Measurements from ENCODE around the gene SLC44A2. TPM values are rescaled to one million over a fixed set of nuclear protein-coding genes. Genes with fewer than 3 reads are reported as not detected.

SLC44A2 gene
- total and polyA plus RNA-seq, 2 of the 8 experiments (the other 6 are each of a cell fraction or from before 2014, with no cell fraction given): 105 to 120 TPM

DNA sequence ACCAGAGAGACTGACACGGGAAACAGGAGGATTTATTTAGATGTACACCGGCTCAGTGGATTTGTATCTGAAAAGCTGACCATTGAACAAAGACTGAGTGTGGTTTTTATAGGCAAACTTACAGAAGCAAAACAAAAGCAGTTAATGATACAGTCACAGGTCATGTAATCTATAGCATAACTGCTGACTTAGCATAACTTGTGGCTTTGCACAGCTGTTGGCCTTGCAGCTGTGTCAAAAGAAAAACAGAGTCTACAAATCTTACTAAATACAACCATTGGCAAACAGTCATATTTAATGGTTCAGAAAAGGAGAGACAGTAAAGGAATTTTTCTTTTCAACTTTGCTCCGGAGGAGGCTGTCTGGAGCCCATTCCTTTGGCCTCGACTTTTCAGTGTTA is 26.5 kb downstream of the SLC44A2 start:
- WGBS, 2 experiments (ENCODE audit: extremely low coverage in 1 of 2, insufficient coverage in 1 of 2, insufficient read length in 1 of 2, insufficient replicate concordance in 2 of 2, low coverage in 1 of 2, low lambda C conversion rate in 2 of 2, missing lambda C conversion rate in 1 of 2): 85% methylated on average over 4 of the region's 4 CpGs; no CpG with 5 or more reads in 1 of the 2 experiments
- H4K5ac ChIP-seq (ENCODE audit: insufficient read length, low read depth, low read length): no peak overlapping the region
- no peak overlapping the region for H2BK20ac ChIP-seq (ENCODE audit: low read length)
- TF ChIP-seq EP300 (IDR thresholded peaks at IDR 0.05; ENCODE audit: borderline replicate concordance in 1 of 2, low read depth in 2 of 2, low read length in 2 of 2) (no peak), MAFK (IDR thresholded peaks at IDR 0.05; ENCODE audit: low read depth, low read length) (peak; percentile 93)
- H2AFZ ChIP-seq (ENCODE audit: low read length): no peak overlapping the region
- H3K23me2 ChIP-seq (ENCODE audit: low read depth, low read length): peaks cover 13% of the 10 kb centered on the region
- peaks cover under 1 to 9% of the 10 kb centered on the region in 2 experiments for H4K20me1 ChIP-seq (replicated peaks in 1 of 2; ENCODE audit: control insufficient read depth in 1 of 2, insufficient read depth in 2 of 2, low read length in 2 of 2)
- CTCF ChIA-PET (ENCODE audit: partially characterized antibody): interaction anchor here (1.2 to 14.2 kb wide), 4 partner anchors 8 to 82 kb away, joined by 4 to 267 read pairs (median 10); no protein-coding TSS in a partner anchor
- H2BK120ac ChIP-seq (replicated peaks; ENCODE audit: low read depth, low read length): no peak overlapping the region
- H3K18ac ChIP-seq (ENCODE audit: extremely low read depth, low read length): no peak overlapping the region
- DNase-seq (ENCODE audit: low read depth in 1 of 2, low spot score in 2 of 2) (no peak), FAIRE-seq (no peak)
- H3K4ac ChIP-seq (replicated peaks; ENCODE audit: insufficient read length, low read depth, low read length): no peak overlapping the region
- no peak overlapping the region for H2BK15ac ChIP-seq (ENCODE audit: low read length)
- H3K27ac ChIP-seq (ENCODE audit: low read depth, low read length): no peak overlapping the region
- no peaks in the 10 kb centered on the region for H3K27me3 ChIP-seq (replicated peaks in 1 of 4; ENCODE audit: control insufficient read depth in 3 of 4, extremely low read depth in 1 of 4, insufficient read depth in 3 of 4, low read length in 3 of 4)
- no peak overlapping the region; a peak in 1 of 4 replicates for H3K4me2 ChIP-seq (ENCODE audit: insufficient read depth in 1 of 2, low read depth in 2 of 2, low read length in 2 of 2)
- H3K79me1 ChIP-seq (ENCODE audit: low read depth, low read length): no peaks in the 10 kb centered on the region; the same call in 1 of the 2 replicates
- no peak overlapping the region for H4K91ac ChIP-seq (replicated peaks; ENCODE audit: insufficient read length, low read length)
- POLR2A ChIA-PET (ENCODE audit: partially characterized antibody): interaction anchor here (0.9 to 59.0 kb wide), 8 partner anchors 11 to 72 kb away, joined by 3 to 1874 read pairs (median 5); partner anchors contain the start of genes DNM2, QTRT1 and SLC44A2
- H4K8ac ChIP-seq (ENCODE audit: extremely low read depth, insufficient read depth, low read length): no peak overlapping the region
- no peak overlapping the region for H3K56ac ChIP-seq (replicated peaks; ENCODE audit: insufficient read length, low read depth, low read length)
- H3K9ac ChIP-seq (replicated peaks in 1 of 4; ENCODE audit: extremely low read depth in 1 of 4, low read depth in 3 of 4, low read length in 3 of 4): no peak overlapping the region
- H3K79me2 ChIP-seq (ENCODE audit: control insufficient read depth in 1 of 2, insufficient read depth in 2 of 2, low read length in 2 of 2): peaks cover 19 to 36% of the 10 kb centered on the region in 2 experiments
- no peaks in the 10 kb centered on the region for H3K9me3 ChIP-seq (ENCODE audit: insufficient read depth in 2 of 2, low read depth in 1 of 2, low read length in 1 of 2)
- H2AK5ac ChIP-seq (ENCODE audit: low read depth, low read length): no peak overlapping the region
- no peak overlapping the region for H3K14ac ChIP-seq (ENCODE audit: insufficient read length)
- H2BK12ac ChIP-seq (ENCODE audit: low read depth, low read length): no peak overlapping the region
- 0 out of 7 replicates have a peak, but pooled peaks cover 0 to 2% (median 0%) of the 10 kb centered on the region in 4 experiments for H3K4me1 ChIP-seq (replicated peaks in 1 of 4; ENCODE audit: control insufficient read depth in 3 of 4, insufficient read depth in 4 of 4, low read length in 3 of 4)
- no peak overlapping the region for H2BK5ac ChIP-seq (ENCODE audit: low read depth, low read length)
- no peak overlapping the region for H3K23ac ChIP-seq (ENCODE audit: insufficient read length)
- peaks cover 0 to 18% (median 7%) of the 10 kb centered on the region in 4 experiments; a peak in 6 of 8 replicates for H3K36me3 ChIP-seq (ENCODE audit: control insufficient read depth in 2 of 4, insufficient read depth in 4 of 4, low read length in 3 of 4)
- H3K4me3 ChIP-seq (ENCODE audit: extremely low read depth in 1 of 4, insufficient read depth in 2 of 4, low read depth in 3 of 4, low read length in 4 of 4): no peak overlapping the region

All from H1 (cell line).